HG02981 (cell line): ENCODE data around the gene TSPAN1.

Experiments
- ATAC-seq: cut with Tn5 transposase; IDR thresholded peaks from one replicate; pipeline ENCODE4 v1.9.1; 2021; ENCODE audit warnings: mild to moderate bottlenecking, moderate library complexity; ENCODE audit not compliant: unreplicated experiment

The TSPAN1 gene

GRCh38 chr1:46159516-46159915, 15.4 kb upstream of the TSPAN1 start:
- ATAC-seq, result no peak

GRCh38 chr1:46160212-46160611, 14.7 kb upstream of the TSPAN1 start:
- no peak for ATAC-seq

GRCh38 chr1:46166521-46167462, 8.1 kb upstream of the TSPAN1 start:
- ATAC-seq, result no peak

GRCh38 chr1:46168477-46168876, 6.4 kb upstream of the TSPAN1 start:
- no peak for ATAC-seq

GRCh38 chr1:46169811-46170454, 5.0 kb upstream of the TSPAN1 start:
- no peak for ATAC-seq

- no peak for ATAC-seq
These were observed 3.5 kb upstream of the TSPAN1 start for GRCh38 chr1:46171351-46171750.

- ATAC-seq, result no peak
These were observed 3.0 kb upstream of the TSPAN1 start for GRCh38 chr1:46171871-46172270.

- no peak for ATAC-seq
These were observed 2.6 kb upstream of the TSPAN1 start for GRCh38 chr1:46172321-46172720.

- ATAC-seq, result no peak
These were observed 1.5 kb upstream of the TSPAN1 start for GRCh38 chr1:46173361-46173856.

- ATAC-seq, result no peak
These were observed 356 bp downstream of the TSPAN1 start for GRCh38 chr1:46175243-46175642.

GRCh38 chr1:46176211-46176865, 1.5 kb downstream of the TSPAN1 start, which contains the start of gene P3R3URF:
Gene P3R3URF (minus strand): TSS chr1:46176488. CDS start chr1:46176471, 17 bp downstream.
- no peak for ATAC-seq

- peak; percentile 54 for ATAC-seq
These were observed 4.5 kb downstream of the TSPAN1 start for GRCh38 chr1:46179138-46180081.

- no peak for ATAC-seq
These were observed 5.3 kb downstream of the TSPAN1 start for GRCh38 chr1:46180082-46180616.

- ATAC-seq, result no peak
These were observed 6.7 kb downstream of the TSPAN1 start for GRCh38 chr1:46181343-46182260.

GRCh38 chr1:46183079-46183847, 8.4 kb downstream of the TSPAN1 start:
- ATAC-seq, result no peak

GRCh38 chr1:46183926-46184557, 9.2 kb downstream of the TSPAN1 start:
- peak; percentile 55 for ATAC-seq

GRCh38 chr1:46184920-46185658, 10.2 kb downstream of the TSPAN1 start:
- no peak for ATAC-seq
